ENCODE measurements around the gene IQCE.

IQCE gene

GRCh38 chr7:2537981-2538851 lies 20.6 kb upstream of the IQCE start:
- TF ChIP-seq CTCF (IDR thresholded peaks at IDR 0.05; ENCODE audit: control extremely low read depth, extremely low read depth, low read depth, missing control alignments) = no peak
- DNase-seq (ENCODE audit: extremely low spot score) = no peak
- ChIA-PET CTCF (interaction anchor here (1.2 kb wide), 1 partner anchor 146 kb away, joined by 3 read pairs; no protein-coding TSS in a partner anchor), POLR2A (no interaction called here)

- no peak for DNase-seq (ENCODE audit: extremely low spot score)
- no peak for TF ChIP-seq CTCF (IDR thresholded peaks at IDR 0.05; ENCODE audit: control extremely low read depth, extremely low read depth, low read depth, missing control alignments)
- POLR2A ChIA-PET = no interaction called here
- CTCF ChIA-PET = interaction anchor here (1.0 to 1.2 kb wide), 3 partner anchors 12 to 144 kb away, joined by 3 to 4 read pairs (median 4); no protein-coding TSS in a partner anchor
These were observed 19.5 kb upstream of the IQCE start for GRCh38 chr7:2539031-2539911.

- POLR2A ChIA-PET = no interaction called here
- DNase-seq (ENCODE audit: extremely low spot score) = no peak
- CTCF ChIA-PET = interaction anchor here (1.0 to 1.2 kb wide), 2 partner anchors 11 to 13 kb away, joined by 4 read pairs; no protein-coding TSS in a partner anchor
- TF ChIP-seq CTCF (IDR thresholded peaks at IDR 0.05; ENCODE audit: control extremely low read depth, extremely low read depth, low read depth, missing control alignments) = no peak
These were observed 18.6 kb upstream of the IQCE start for GRCh38 chr7:2540133-2540532.

GRCh38 chr7:2540641-2541051 lies 18.1 kb upstream of the IQCE start:
- ChIA-PET POLR2A (no interaction called here), CTCF (interaction anchor here (1.0 to 1.2 kb wide), 2 partner anchors 10 to 14 kb away, joined by 4 read pairs; no protein-coding TSS in a partner anchor)
- TF ChIP-seq CTCF (IDR thresholded peaks at IDR 0.05; ENCODE audit: control extremely low read depth, extremely low read depth, low read depth, missing control alignments) = no peak
- no peak for DNase-seq (ENCODE audit: extremely low spot score)

- CTCF ChIA-PET = no interaction called here
- TF ChIP-seq CTCF (IDR thresholded peaks at IDR 0.05; ENCODE audit: control extremely low read depth, extremely low read depth, low read depth, missing control alignments) = no peak
- no peak for DNase-seq (ENCODE audit: extremely low spot score)
- POLR2A ChIA-PET = no interaction called here
These were observed 17.3 kb upstream of the IQCE start for GRCh38 chr7:2541291-2542010.
